GM19397 (cell line): ENCODE data around the gene UQCRC1.

Source experiments
- ATAC-seq: cut with Tn5 transposase; IDR thresholded peaks from one replicate; pipeline ENCODE4 v1.9.1; 2021; ENCODE audit warnings: mild to moderate bottlenecking, moderate library complexity; ENCODE audit not compliant: unreplicated experiment

UQCRC1 gene

DNA sequence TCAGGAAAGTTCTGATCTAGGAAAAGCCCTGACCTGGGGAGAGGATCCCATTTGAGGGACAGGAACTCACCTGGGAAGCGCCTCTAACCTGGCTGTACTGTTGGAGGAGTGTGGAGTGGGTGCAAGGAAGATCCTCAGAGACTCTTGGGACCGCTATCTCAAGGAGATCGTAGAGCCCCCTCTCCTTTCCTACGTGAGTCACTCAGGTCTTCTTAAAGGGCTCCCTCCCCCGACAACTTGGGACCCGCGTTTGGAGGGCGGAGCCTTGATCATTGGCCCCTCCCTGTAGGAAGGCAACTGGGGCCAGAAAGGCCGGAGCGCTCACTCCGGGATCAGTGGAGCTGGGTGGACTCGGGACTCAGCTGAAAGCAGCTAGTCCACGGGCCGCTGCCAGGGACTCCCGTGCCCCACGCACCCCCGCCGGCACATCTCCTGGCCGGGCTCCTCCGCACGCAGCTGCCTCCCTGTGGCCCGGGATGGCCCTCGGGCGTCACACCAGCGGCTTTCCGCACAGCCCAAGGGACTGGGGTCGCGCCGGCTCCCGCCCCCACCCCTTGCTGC is 25.3 kb upstream of the UQCRC1 start:
- ATAC-seq = peak; percentile 17

- ATAC-seq = no peak
Measured at GRCh38 chr3:48633743-48634142, 24.3 kb upstream of the UQCRC1 start.

DNA sequence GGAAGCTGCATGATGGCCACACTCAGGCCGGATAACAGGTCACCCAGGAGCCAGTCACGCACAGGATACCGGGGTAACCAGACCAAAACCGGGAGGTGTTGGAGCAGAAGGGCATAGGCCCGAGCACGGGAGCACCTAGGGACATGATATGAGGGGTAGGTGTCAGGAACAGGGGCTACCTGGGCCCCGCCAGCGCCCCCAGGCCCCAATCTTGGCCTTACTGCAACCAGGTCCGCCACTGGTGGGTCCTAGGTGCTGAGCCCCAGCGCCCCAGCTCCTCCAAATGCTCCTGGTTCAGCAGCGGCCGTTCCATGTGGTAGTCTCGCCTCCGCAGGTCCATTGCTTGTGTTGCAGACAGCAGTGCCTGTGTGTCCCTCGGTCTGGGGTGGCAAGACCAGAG is 23.8 kb upstream of the UQCRC1 start:
- no peak for ATAC-seq

- ATAC-seq = no peak
Measured at GRCh38 chr3:48631516-48632448, 22.3 kb upstream of the UQCRC1 start.

DNA sequence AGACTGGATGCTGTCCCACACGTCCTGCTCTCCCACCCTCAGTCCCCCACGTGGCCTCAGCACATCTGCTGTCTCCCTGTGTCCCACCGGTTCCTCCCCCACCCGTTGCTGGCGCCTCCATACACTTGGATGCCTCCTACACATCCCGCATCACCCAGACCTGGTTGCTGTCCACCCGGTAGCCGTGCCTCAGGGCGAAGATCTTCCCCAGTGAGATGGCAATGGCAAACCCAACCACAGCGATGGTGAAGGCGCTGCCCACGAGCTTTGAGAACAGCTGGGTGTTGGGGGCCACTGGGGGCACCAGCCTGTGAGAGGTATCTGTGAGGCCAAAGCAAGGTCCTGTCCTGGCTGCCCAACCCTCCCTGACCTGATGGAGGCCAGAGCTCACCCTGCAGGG is 21.4 kb upstream of the UQCRC1 start:
- ATAC-seq = no peak

GRCh38 chr3:48630407-48630806 is 21.0 kb upstream of the UQCRC1 start:
- no peak for ATAC-seq

- no peak for ATAC-seq
Measured at GRCh38 chr3:48629894-48630293, 20.4 kb upstream of the UQCRC1 start.

DNA sequence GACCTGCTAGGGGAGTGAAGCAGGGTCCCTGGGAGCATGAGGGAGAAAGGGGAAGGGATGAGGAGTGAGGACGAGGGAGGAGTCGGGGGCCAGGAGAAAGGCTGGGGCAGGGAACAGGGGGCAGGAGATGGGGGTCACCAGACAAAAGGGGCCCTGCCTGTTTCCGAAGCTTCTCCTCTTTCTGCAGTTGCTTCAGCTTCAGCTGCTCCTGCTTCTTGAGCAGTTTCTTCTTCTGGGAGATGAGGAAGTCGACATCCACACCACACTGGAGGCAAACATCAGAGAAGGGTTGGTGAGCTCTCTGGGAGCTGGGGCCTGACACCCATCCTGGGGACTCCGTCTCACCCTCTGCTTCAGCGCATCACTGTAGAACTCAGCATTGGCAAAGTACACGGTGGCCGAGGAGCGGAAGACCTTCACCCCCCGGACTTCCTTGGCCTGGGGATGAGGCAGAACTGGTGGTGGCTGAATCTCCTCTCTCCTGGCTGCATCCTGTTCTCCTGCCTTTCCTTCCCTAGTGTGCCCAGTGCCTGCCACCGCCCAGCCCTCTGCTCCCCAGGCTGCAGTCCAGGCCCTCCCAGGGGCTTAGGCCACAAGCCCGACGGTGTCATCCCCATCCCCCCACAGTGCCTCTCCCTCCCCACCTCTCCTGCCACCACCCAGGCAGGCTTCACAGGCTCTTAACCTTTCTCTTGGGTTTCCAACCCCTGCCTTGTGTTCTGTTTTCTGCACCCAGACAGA is 19.0 kb upstream of the UQCRC1 start:
- no peak for ATAC-seq

- ATAC-seq = no peak
Measured at GRCh38 chr3:48625600-48625999, 16.2 kb upstream of the UQCRC1 start.

- ATAC-seq = no peak
Measured at GRCh38 chr3:48624767-48625166, 15.3 kb upstream of the UQCRC1 start.

GRCh38 chr3:48623851-48624547 is 14.6 kb upstream of the UQCRC1 start:
- no peak for ATAC-seq

- ATAC-seq = no peak
Measured at GRCh38 chr3:48621461-48621869, 12.0 kb upstream of the UQCRC1 start, which contains the start of gene TMEM89. TMEM89 (minus strand) TSS chr3:48621769; CDS start chr3:48621756, 13 bp downstream.

- no peak for ATAC-seq
Measured at GRCh38 chr3:48619541-48620524, 10.4 kb upstream of the UQCRC1 start.

DNA sequence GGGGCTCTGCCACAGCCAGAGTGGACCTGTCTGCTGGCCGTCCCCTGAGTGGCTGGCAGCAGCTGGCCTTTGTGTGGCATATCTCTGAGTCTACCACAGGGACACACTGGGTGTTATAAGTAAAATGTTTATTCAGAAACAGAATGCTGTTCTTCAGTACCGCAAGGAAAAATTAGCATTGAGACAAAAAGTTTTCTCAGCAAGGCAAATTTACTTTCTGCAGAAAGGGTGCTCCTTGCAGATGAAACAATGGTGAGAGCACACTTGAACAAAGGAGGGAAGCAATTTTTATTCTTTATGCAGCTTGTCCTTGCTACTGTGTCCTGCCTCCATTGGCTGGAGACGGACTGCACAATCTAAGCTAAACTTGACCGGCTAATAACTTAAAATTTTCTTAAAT is 8.1 kb upstream of the UQCRC1 start:
- no peak for ATAC-seq

- no peak for ATAC-seq
Measured at GRCh38 chr3:48614044-48614443, 4.6 kb upstream of the UQCRC1 start.

DNA sequence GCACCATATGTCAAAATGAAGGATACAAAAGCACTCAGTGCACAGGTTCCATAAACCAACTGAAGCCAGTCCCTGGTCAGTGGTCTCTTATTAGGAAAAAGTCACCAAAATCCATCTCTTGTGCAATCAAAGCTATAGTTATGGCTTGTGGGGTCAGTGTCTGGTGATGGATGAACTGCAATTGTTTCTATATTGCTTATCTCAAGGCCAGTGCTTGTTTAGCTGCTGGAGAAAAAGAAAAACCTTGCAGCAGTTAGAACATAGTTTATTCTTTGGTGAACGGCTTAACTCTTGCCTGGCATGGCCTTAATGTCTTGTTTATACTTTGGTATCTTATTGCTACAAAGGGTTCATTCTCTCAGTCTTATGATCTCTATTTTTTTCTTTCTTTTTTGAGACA is 2.9 kb upstream of the UQCRC1 start:
- no peak for ATAC-seq

- ATAC-seq = no peak
Measured at GRCh38 chr3:48607519-48607918, 1.9 kb downstream of the UQCRC1 start.

- no peak for ATAC-seq
Measured at GRCh38 chr3:48601622-48601994, 7.8 kb downstream of the UQCRC1 start.

DNA sequence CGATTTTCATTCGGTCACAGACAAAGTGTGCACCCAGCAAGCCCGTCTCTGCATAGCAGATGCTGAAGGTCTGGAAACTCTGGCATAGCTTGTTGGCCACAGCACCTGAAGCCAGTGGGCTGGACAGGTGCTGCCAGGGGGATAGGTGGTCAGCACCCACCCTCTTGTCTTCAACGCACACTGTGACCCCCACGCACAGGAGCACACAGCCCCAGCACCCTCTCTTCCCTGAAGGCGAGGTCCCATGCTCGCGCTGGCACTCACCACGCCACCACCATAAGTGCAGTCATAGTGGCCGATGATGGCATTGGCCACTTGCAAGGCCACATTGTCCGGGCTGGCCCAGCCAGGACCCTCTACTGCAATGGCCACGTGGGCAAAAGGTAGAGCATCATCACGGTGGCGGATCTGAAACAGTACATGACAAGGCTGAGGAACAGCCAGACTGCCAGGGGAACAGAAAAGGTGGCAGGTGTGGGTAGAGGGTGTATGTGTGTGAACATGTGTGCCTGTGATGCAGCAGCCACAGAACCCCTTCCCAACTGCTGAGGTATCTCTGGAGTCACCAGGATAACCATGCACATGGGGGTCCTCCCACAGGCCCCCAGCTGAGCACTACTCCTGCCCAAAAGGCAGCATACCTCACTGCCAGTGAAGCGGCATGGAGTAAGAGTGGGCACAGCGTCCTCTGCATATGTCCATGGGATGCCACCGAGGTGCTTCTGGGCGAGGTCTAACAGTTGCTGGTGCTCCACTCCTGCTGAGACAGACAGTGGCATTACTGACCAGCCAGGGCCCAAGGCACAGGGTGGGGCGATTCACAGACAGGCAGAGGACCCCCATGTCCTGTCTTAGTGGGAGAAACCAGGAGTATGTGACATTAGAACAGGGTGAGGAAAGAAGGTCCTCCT is 8.5 kb downstream of the UQCRC1 start:
- no peak for ATAC-seq
